HCT116 (cell line): ENCODE results near the gene SMIM32. TPM values are rescaled to one million over a fixed set of nuclear protein-coding genes. Genes with fewer than 3 reads are reported as not detected.

Experiments used
- ATAC-seq: fragments of 200-7000 bp; cut with Tn5 transposase; 2 replicates; pipeline ENCODE4 v1.9.1; 2020; ENCODE audit warnings: mild to moderate bottlenecking, moderate library complexity
- BruUV-seq: library from RNA; stranded (reverse); fragments of 400-500 nt; replicated peaks from 2 replicates; lab custom pipeline; 2021; lab: Mats Ljungman, UMichigan
- CTCF ChIA-PET: fragments of 300-600 bp; sonication (Branson Sonifier 250); formaldehyde crosslinking; loops from one replicate; lab custom pipeline; 2021; ENCODE audit warnings: antibody characterized with exemption; lab: Charles Lee
- POLR2A ChIA-PET: fragments of 300-600, 350-600 bp; sonication (Branson Sonifier 250); formaldehyde crosslinking; loops from one replicate; lab custom pipeline; 2021; ENCODE audit warnings: antibody characterized with exemption; lab: Charles Lee
- RAD21 ChIA-PET, 2 experiments: fragments of 300-600 bp; sonication (Branson Sonifier 250); formaldehyde crosslinking; loops; one replicate each; lab custom pipeline; 2023; ENCODE audit warnings: low total read pairs in 2 of 2; ENCODE audit not compliant: uncharacterized antibody in 2 of 2, unreplicated experiment in 2 of 2, low non-redundant PET in 1 of 2; lab: Charles Lee
- DNase-seq: peaks from one replicate; pipeline ENCODE4 v3.0.0-alpha.2; 2010; ENCODE audit warnings: low read depth, low spot score
- H2AFZ ChIP-seq: fragments of 200-600 bp; shearing (Covaris generic), sonication (generic); 2 replicates; pipeline ENCODE4 v1.6.1; 2017; ENCODE audit warnings: low read depth, mixed run types, mixed read lengths, antibody characterized with exemption, low read length; ENCODE audit not compliant: poor library complexity, severe bottlenecking
- H3K27ac ChIP-seq: 2 replicates; pipeline ENCODE4 v1.5.1; 2012; ENCODE audit warnings: low read depth, low read length
- H3K27me3 ChIP-seq: fragments of 200-600 bp; sonication (generic); 2 replicates; pipeline ENCODE4 v1.6.1; 2016; ENCODE audit warnings: mixed run types, low read length, mixed read lengths; ENCODE audit not compliant: insufficient read depth
- H3K36me3 ChIP-seq, 2 experiments: fragments of 200-500 bp in 1 of 2; fragments of 200-600 bp in 1 of 2; sonication (Bioruptor generic) in 1 of 2; sonication (generic) in 1 of 2; 2 replicates each; pipeline versions ENCODE4 v1.5.1 to v1.6.1; 2014 to 2016; ENCODE audit warnings: low read length in 2 of 2, inconsistent platforms in 1 of 2, mixed read lengths in 1 of 2, mixed run types in 1 of 2; ENCODE audit not compliant: insufficient read depth in 2 of 2, control insufficient read depth in 1 of 2
- H3K4me1 ChIP-seq, 2 experiments: fragments of 200-600 bp in 1 of 2; sonication (generic) in 1 of 2; 2 replicates each; pipeline versions ENCODE4 v1.5.1 to v1.6.1; 2012 to 2017; ENCODE audit warnings: low read length in 2 of 2, inconsistent platforms in 1 of 2, mild to moderate bottlenecking in 1 of 2, mixed read lengths in 1 of 2, mixed run types in 1 of 2, moderate library complexity in 1 of 2; ENCODE audit not compliant: insufficient read depth in 2 of 2, control insufficient read depth in 1 of 2
- H3K4me2 ChIP-seq: fragments of 200-600 bp; sonication (generic); 2 replicates; pipeline ENCODE4 v1.6.1; 2017; ENCODE audit warnings: mixed run types, low read length, mixed read lengths
- H3K4me3 ChIP-seq, 2 experiments: fragments of 200-600 bp in 1 of 2; sonication (generic) in 1 of 2; replicated peaks in 1 of 2; 2 replicates each; pipeline ENCODE4 v1.5.1; 2011 to 2016; ENCODE audit warnings: low read length in 2 of 2, control low read depth in 1 of 2, low read depth in 1 of 2, mild to moderate bottlenecking in 1 of 2, mixed read lengths in 1 of 2, mixed run types in 1 of 2
- H3K79me2 ChIP-seq: fragments of 200-600 bp; sonication (generic); 2 replicates; pipeline ENCODE4 v1.6.1; 2017; ENCODE audit warnings: mild to moderate bottlenecking, mixed run types, low read length, moderate library complexity, mixed read lengths; ENCODE audit not compliant: insufficient read depth
- H3K9ac ChIP-seq: fragments of 200-600 bp; sonication (generic); 2 replicates; pipeline ENCODE4 v1.6.1; 2016; ENCODE audit warnings: low read length, mixed read lengths
- H3K9me2 ChIP-seq: fragments of 200-600 bp; sonication (generic), shearing (Covaris generic); 2 replicates; pipeline ENCODE4 v1.6.1; 2017; ENCODE audit warnings: mixed run types, mild to moderate bottlenecking, moderate library complexity; ENCODE audit not compliant: insufficient read depth
- H3K9me3 ChIP-seq, 2 experiments: fragments of 200-500 bp in 1 of 2; fragments of 200-600 bp in 1 of 2; sonication (Bioruptor generic) in 1 of 2; sonication (generic) in 1 of 2; 2 replicates each; pipeline ENCODE4 v1.6.1; 2014 to 2017; ENCODE audit warnings: low read length in 2 of 2, mixed read lengths in 2 of 2, inconsistent platforms in 1 of 2, low read depth in 1 of 2, mild to moderate bottlenecking in 1 of 2, mixed run types in 1 of 2, moderate library complexity in 1 of 2; ENCODE audit not compliant: control insufficient read depth in 1 of 2, insufficient read depth in 1 of 2
- H4K20me1 ChIP-seq: fragments of 200-600 bp; sonication (generic), shearing (Covaris generic); 2 replicates; pipeline ENCODE4 v1.6.1; 2017; ENCODE audit warnings: mixed run types, mild to moderate bottlenecking, moderate library complexity; ENCODE audit not compliant: insufficient read depth
- ATF3 ChIP-seq: IDR thresholded peaks from 2 replicates; pipeline ENCODE4 v1.6.1; 2012
- CEBPB ChIP-seq: IDR thresholded peaks from 2 replicates; pipeline ENCODE4 v1.6.1; 2012; ENCODE audit warnings: low read depth
- EZH2 ChIP-seq: fragments of 200-600 bp; sonication (generic); IDR thresholded peaks from 2 replicates; pipeline ENCODE4 v1.6.1; 2017; ENCODE audit warnings: antibody characterized with exemption, mixed run types
- FOSL1 ChIP-seq: IDR thresholded peaks from 2 replicates; pipeline ENCODE4 v1.6.1; 2012; ENCODE audit warnings: low read depth
- POLR2A ChIP-seq: IDR thresholded peaks from 2 replicates; pipeline ENCODE4 v1.7.0; 2011; ENCODE audit warnings: borderline replicate concordance; ENCODE audit not compliant: insufficient read depth, insufficient read length; ENCODE audit errors: extremely low read depth
- RAD21 ChIP-seq: IDR thresholded peaks from 2 replicates; pipeline ENCODE4 v1.6.1; 2012; ENCODE audit warnings: low read depth, mild to moderate bottlenecking
- REST ChIP-seq: IDR thresholded peaks from 2 replicates; pipeline ENCODE4 v1.6.1; 2012; ENCODE audit warnings: low read depth
- SIN3A ChIP-seq: IDR thresholded peaks from 2 replicates; pipeline ENCODE4 v1.6.1; 2012; ENCODE audit warnings: low read depth
- SP1 ChIP-seq: IDR thresholded peaks from 2 replicates; pipeline ENCODE4 v1.6.1; 2012; ENCODE audit warnings: low read depth
- SRF ChIP-seq: IDR thresholded peaks from 2 replicates; pipeline ENCODE4 v1.6.1; 2012; ENCODE audit warnings: low read depth
- ZBTB33 ChIP-seq: IDR thresholded peaks from 2 replicates; pipeline ENCODE4 v1.6.1; 2011; ENCODE audit warnings: mild to moderate bottlenecking, low read length, moderate library complexity; ENCODE audit not compliant: insufficient replicate concordance; ENCODE audit errors: extremely low read depth
- ZFX ChIP-seq: fragments of 450-650 bp; IDR thresholded peaks from 2 replicates; pipeline ENCODE4 v1.6.1; 2017
- ZNF274 ChIP-seq: fragments of 200-500 bp; sonication (Bioruptor generic); IDR thresholded peaks from 2 replicates; pipeline ENCODE4 v1.6.1; 2014; ENCODE audit warnings: mild to moderate bottlenecking, low read depth, low read length, inconsistent platforms
- intact Hi-C: fragments of 100-400 bp; cut with micrococcal nuclease; formaldehyde crosslinking; loops from 2 replicates; pipeline ENCODE4 v1.10.0; 2022
- total RNA-seq: library from RNA; stranded (reverse); gene quantifications from one replicate; pipeline ENCODE4 v1.2.1, GENCODE V29; 2021; ENCODE audit not compliant: unreplicated experiment

SMIM32 gene
- total RNA-seq, 1 experiment from 2014 or later = not detected

GRCh38 chr5:136232316-136232715 is 39.4 kb upstream of the SMIM32 start:
- TF ChIP-seq CEBPB (no peak), EZH2 (no peak), ZFX (no peak), FOSL1 (no peak), ZNF274 (no peak), SIN3A (no peak), POLR2A (no peak), SRF (no peak), RAD21 (no peak), ZBTB33 (no peak), SP1 (no peak), REST (no peak), ATF3 (no peak)
- TF ChIP-seq, all 23 proteins: peak for 0
- ATAC-seq (no peak), DNase-seq (no peak)
- Histone ChIP-seq H3K27ac (no peak overlapping the region), H4K20me1 (no peaks in the 10 kb centered on the region), H3K4me3 (no peak overlapping the region), H3K79me2 (no peaks in the 10 kb centered on the region), H3K9me2 (no peaks in the 10 kb centered on the region), H3K4me2 (no peak overlapping the region), H3K4me1 (no peaks in the 10 kb centered on the region), H2AFZ (no peak overlapping the region), H3K9me3 (no peaks in the 10 kb centered on the region), H3K36me3 (no peaks in the 10 kb centered on the region), H3K27me3 (peaks cover 22% of the 10 kb centered on the region; the same call in 1 of the 2 replicates), H3K9ac (no peak overlapping the region)
- intact Hi-C loops = no loop called here
- BruUV-seq = no TSS peak
- RAD21 ChIA-PET = interaction anchor here in 1 of 2 experiments (0.5 kb wide), 1 partner anchor 11 kb away, joined by 6 read pairs; no protein-coding TSS in a partner anchor
- POLR2A ChIA-PET = no interaction called here
- CTCF ChIA-PET = no interaction called here
